Measurements from ENCODE around the gene VTI1A.

- TF ChIP-seq EZH2 (IDR thresholded peaks at IDR 0.05; ENCODE audit: borderline replicate concordance, low read length): no peak
- TF ChIP-seq CTCF (conservative IDR thresholded peaks at IDR 0.05 in 1 of 2, IDR thresholded peaks at IDR 0.05 in 1 of 2; ENCODE audit: extremely low read depth in 1 of 2, insufficient read depth in 1 of 2, low read depth in 1 of 2, low read length in 2 of 2): no peak
These were observed 115.1 kb downstream of the VTI1A start for GRCh38 chr10:112562122-112562521.
